ENCODE results near the gene NDRG4.

NDRG4 gene

DNA sequence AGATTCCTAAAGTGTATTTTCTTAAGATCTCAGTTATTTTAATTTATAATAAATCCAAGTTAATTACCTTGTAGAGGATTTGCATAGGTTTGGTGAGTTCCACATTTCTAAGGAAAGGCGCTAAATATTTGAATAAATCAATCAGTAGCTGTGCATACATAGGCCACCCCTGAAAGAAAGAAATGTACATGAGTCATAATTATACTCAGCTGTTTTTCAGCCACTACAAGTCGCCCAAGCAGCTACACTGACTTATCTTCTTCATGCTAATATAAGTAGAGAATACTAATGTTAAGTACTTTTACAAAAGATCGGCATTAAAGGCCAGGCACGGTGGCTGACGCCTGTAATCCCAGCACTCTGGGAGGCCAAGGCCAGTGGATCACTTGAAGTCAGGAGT lies 30.2 kb downstream of the NDRG4 start:
- no peak for DNase-seq (ENCODE audit: low spot score)
- TF ChIP-seq, protein P1, sequence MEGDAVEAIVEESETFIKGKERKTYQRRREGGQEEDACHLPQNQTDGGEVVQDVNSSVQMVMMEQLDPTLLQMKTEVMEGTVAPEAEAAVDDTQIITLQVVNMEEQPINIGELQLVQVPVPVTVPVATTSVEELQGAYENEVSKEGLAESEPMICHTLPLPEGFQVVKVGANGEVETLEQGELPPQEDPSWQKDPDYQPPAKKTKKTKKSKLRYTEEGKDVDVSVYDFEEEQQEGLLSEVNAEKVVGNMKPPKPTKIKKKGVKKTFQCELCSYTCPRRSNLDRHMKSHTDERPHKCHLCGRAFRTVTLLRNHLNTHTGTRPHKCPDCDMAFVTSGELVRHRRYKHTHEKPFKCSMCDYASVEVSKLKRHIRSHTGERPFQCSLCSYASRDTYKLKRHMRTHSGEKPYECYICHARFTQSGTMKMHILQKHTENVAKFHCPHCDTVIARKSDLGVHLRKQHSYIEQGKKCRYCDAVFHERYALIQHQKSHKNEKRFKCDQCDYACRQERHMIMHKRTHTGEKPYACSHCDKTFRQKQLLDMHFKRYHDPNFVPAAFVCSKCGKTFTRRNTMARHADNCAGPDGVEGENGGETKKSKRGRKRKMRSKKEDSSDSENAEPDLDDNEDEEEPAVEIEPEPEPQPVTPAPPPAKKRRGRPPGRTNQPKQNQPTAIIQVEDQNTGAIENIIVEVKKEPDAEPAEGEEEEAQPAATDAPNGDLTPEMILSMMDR (IDR thresholded peaks at IDR 0.05; ENCODE audit: extremely low read depth, missing control alignments), result no peak

DNA sequence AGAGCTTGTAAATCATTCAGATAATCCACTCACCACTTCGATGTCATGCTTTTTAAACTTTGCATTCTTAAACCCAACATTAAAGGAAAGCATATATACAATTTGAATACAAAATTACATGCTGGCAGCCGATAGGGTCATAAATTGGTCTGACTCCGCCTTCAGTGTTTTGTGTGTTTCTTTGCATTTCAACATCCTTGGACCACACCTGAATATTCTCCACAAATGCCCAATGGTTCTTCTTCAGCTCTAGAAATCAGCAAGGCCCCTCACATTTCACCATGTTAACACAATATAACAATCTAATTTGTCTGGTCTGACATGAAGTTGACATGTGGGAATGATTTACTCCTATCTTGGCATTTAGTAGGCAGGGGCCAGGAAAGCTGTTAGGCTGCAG lies 32.5 kb downstream of the NDRG4 start:
- TF ChIP-seq, protein P1 (IDR thresholded peaks at IDR 0.05; ENCODE audit: extremely low read depth, missing control alignments), result no peak
- DNase-seq (ENCODE audit: low spot score), result no peak

DNA sequence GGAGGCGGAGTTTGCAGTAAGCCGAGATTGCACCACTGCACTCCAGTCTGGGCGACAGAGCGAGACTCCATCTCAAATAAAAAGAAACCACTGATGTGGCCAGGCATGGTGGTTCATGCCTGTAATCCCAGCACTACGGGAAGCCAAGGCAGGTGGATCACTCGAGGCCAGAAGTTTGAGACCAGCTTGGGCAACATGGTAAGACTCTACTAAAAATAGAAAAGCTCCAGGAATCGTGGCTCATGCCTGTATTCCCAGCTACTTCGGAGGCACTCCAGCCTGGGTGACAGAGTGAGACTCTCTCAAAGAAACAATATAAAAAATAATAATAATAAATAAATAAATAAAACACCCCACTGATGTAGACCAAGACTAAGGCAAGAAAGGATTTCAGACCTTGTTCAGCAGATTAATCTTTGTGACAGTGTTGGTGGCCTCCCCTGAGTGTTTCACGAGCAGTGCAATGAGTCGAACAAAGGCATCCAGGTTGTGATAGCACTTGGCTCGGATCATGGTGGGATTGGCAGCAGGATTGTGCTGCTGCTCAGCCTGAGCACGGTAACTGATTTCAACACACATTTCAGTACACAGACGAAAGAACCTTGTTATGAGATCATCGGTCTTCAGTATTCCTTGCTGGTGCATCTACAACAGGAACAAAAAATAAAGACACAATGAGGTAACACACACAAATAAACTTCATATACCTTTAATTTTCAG lies 34.0 kb downstream of the NDRG4 start:
- no peak for DNase-seq (ENCODE audit: low spot score)
- TF ChIP-seq, protein P1 (IDR thresholded peaks at IDR 0.05; ENCODE audit: extremely low read depth, missing control alignments), result no peak

DNA sequence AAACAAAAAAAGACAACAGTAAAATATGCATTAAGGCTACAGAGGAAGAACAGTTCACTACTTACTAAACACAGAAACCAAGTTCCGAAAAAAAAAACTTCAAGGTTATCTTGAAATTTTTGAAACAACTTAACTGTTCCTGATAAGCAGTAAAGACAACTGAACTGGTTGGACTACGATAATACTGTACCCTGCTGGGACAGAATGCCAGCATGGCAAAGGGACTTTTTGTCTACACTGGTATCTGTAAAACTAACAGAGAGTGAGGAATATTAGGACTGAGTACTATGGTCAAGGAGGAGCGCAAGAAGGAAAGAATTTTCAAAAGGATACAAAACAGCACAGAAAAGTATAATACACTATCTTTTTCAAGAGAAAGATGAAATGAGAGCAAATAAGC lies 35.2 kb downstream of the NDRG4 start:
- DNase-seq (ENCODE audit: low spot score), result no peak
- TF ChIP-seq, protein P1 (IDR thresholded peaks at IDR 0.05; ENCODE audit: extremely low read depth, missing control alignments), result no peak

DNA sequence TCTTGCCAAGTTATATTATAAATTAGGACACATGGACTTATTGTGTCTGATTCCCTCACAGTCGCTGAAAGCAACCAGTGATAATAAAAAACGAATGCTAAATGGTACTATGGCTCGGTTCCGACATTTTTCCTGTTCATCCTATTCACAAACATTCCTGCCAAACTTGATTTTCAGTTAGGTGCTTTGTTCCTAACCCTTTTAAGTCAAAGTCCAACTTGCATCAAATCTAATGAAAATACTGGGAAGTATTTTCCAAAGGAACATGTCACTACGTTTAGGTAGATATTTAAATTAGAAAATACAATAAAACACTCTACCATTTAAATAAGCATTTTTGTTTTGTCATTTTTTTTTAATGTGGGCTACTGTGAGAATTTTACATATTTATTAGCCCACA lies 36.3 kb downstream of the NDRG4 start:
- no peak for DNase-seq (ENCODE audit: low spot score)
- TF ChIP-seq, protein P1 (IDR thresholded peaks at IDR 0.05; ENCODE audit: extremely low read depth, missing control alignments), result no peak

DNA sequence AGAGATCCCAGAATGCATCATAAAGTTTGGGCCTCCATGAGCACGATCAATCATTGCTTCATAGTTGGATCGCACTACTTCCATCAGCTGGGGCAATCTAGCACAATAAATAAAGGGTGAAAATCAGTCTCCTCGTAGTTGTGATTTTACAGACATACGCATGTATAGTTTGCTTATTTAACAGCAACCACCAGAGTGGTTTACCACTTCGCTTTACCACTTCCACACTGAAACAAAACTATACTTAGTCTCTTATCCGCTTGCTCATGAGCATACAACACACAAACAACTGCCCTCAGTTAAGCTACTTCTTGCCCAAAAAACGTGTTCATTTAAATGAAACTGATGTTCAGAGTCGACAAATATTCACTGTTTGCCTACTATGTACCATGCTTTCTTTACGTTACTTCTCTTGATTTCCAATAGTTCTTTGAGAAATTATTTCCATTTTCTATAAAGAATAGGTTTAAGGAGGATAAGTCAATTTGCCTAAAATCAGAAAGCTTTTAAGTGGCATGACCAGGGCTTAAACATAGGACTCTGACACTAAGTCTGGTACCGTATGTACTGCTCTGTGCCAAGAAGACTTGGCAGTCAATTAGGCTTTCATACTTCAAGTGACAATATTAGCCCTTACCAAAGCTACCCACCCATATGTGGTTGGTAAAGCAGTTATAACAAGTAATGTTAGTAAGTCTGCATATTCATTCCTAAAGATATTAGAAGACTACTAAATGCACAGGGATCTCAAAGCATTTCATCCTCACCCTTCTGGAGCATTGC lies 37.4 kb downstream of the NDRG4 start:
- no peak for DNase-seq (ENCODE audit: low spot score)
- TF ChIP-seq, protein P1 (IDR thresholded peaks at IDR 0.05; ENCODE audit: extremely low read depth, missing control alignments), result no peak

DNA sequence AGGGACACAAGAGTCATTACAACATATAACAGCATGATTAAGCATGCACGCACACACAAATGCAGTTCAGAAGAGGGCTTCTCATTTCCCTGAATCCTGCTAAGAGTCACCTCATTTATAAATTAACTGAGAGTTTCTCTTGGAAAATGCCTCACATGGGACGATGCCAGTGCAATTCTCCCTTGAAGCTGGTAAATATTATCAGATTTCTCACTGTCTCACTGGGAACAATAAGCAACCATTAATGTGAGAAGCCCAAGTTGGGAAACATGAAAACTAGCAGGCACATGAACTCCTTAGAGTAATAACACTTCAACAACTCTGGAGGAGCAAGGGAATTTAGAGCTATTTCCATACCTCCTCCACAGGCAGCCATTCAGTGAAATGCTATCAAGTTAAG lies 41.8 kb downstream of the NDRG4 start:
- DNase-seq (ENCODE audit: low spot score), result no peak
- TF ChIP-seq, protein P1 (IDR thresholded peaks at IDR 0.05; ENCODE audit: extremely low read depth, missing control alignments), result no peak

Data from GM20000 (cell line).